Medulla oblongata (tissue), 1 donor: ENCODE results near the gene KCNQ4.

Source experiments
- DNase-seq: peaks from one replicate; pipeline ENCODE4 v3.0.0-alpha.2; 2015; ENCODE audit errors: extremely low spot score

KCNQ4 gene

DNA sequence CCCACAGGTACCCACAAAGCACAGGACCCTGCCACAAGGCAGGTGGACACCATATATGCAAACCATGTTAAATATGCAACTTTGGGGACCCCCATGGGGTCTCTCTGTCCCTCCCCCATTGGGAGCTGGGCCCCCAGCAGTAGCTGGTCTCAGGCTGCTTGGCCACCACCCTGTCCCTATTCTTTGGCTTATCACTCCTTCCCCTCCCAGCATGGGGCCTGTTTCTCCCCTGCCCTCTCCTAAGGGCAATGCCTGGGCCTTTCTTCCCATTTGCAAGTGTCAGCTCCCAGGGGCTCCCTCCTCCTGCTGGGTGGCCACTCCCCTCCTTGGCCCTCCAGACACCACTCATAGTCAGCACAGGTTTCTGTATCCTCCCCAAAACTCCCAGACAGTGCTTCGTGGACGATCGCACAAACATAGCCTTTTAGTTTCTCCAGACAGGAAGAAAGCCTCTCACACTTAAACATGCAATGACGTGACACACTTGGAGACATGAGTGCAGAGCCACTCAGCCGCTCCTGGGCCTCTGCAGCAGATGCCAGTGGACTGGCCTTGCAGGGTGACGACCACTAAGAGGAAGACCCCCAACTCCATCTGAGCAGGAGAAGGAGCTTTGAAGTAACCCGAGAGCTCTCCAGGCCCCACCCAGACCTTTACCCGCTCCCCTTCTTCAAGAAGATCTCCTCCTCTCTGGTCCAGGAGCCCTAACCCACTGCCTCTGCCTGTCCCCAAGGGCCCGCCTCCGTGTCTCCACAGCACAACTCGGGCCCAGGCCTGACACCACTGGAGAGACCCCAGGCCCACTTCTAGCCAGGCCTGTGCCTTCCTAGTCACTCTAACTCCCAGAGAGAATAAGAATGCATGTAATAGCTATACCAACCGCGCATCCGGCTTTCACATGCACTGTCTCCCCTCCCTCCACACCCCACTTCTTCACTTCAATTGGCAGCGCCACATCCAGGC is 55.7 kb downstream of the KCNQ4 start:
- DNase-seq = no peak

GRCh38 chr1:40839943-40840335 is 56.4 kb downstream of the KCNQ4 start:
- DNase-seq = no peak

DNA sequence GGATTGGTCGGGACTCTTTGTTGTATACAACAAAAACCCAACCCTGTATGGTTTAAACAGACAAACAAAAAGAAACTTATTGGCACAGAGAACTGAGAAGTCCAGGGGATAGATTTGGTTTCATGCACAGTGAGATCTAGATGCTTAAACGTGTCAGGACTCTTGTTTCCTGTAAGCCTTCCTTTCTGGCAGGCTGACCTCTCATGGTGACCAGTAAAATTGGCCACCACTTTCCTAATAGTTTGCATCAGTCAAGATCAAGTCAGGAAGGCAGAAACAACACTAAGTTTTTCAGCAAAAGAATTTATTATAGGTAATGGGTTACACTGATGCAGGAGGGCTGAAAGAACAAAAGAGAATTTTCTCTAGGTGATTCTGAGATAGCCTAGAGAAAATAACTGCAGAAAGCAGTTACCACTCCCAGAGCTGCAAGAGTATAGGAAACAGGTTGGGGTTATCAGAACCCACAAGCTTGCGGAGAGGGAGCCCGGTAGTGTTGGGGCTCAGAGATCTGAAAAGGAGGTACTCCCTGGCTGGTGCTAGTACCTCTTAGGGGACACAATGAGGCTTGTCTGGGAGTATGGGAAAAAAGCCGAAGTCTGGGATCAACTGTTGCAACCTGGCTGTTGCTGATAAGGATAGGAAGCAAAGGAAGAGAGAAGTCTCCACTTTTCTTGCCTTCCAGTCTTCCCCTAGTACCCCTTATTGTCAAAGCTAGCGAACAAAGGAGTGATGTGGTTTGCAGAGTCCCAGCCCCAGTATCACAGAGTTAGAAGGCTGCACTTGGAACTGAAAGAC is 57.1 kb downstream of the KCNQ4 start:
- no peak for DNase-seq

DNA sequence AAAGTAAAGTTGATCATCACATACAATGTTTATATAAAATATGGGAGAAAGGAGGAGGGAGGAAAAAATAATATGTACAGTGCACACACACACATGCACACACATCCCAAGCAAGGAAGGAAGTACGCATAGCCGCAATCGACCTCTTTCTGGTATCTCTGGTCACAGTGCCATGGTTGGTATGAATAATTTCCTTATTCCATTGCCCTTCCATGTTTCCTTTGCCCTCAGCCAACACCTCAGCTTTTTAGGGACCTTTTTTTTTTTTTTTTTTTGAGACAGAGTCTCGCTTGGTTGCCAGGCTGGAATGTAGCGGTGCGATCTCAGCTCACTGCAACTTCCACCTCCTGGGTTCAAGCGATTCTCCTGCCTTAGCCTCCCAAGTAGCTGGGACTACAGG is 58.0 kb downstream of the KCNQ4 start:
- no peak for DNase-seq

- DNase-seq = no peak
Measured at GRCh38 chr1:40842207-40842606, 58.6 kb downstream of the KCNQ4 start.

GRCh38 chr1:40842691-40843090 is 59.1 kb downstream of the KCNQ4 start:
- no peak for DNase-seq

DNA sequence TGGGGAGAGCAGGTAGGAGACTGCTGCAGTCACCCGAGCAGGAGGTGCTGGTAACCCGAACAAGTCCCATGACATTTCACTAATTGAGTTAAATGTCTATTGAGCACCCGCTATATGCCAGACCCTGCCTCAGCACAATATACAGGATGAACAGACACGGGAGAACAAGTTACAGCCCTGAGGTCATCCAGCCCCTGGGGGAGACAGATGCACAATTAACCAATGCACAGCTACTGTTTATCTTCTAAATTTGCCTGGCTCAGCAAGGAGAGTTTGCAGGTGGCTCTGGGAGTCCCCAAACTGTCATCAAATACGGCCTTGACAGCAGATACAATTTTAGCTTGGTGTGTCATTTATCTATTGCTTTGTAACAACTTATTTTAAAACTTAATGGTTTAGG is 60.5 kb downstream of the KCNQ4 start:
- DNase-seq = no peak

DNA sequence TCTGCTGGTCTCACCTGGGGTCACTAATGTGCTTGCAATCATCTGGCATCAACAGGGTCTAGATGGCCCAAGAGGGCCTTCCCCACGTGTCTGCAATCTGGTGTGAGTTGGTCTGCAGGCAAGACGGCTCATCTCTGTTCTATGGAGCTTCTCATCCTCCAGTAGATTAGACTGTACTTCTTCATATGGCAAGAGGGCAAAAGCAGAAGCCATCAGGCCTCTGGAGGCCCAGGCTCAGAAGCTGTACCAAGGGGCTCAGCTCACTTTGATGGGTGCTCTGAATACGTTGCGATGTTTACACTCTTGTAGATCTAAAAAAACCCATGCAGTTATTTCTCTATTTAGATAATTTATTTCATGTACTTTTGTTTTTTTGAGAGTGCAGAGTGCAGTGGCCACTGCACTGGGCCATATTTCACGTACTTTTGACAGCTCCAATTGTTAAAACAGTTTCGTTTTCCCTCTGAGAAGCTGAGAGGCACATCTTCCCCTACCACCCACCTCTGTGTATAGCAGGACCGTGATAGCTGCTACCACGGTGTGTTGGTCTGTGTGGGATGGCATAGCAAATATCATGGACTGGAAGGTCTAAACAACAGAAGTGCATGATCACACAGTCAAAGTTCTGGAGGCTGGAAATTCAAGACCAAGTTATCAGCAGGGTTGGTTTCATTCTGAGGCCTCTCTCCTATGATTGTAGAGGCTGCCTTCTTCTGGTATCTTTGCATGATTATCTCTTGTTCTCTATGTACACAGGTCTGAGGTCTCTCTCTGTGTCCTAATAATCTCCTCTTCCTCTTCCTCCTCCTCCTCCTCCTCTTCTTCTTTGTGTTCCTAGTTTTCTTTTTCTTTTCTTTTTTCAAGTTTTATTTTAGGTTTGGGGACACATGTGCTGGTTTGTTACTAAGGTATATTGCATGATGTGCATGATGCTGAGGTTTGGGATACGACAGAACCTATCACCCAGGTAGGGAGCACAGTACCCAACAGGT is 61.6 kb downstream of the KCNQ4 start:
- DNase-seq = no peak

- no peak for DNase-seq
Measured at GRCh38 chr1:40845895-40846294, 62.3 kb downstream of the KCNQ4 start.

- no peak for DNase-seq
Measured at GRCh38 chr1:40847023-40847745, 63.6 kb downstream of the KCNQ4 start.

- peak; percentile 84 for DNase-seq
Measured at GRCh38 chr1:40848530-40849189, 65.1 kb downstream of the KCNQ4 start.

DNA sequence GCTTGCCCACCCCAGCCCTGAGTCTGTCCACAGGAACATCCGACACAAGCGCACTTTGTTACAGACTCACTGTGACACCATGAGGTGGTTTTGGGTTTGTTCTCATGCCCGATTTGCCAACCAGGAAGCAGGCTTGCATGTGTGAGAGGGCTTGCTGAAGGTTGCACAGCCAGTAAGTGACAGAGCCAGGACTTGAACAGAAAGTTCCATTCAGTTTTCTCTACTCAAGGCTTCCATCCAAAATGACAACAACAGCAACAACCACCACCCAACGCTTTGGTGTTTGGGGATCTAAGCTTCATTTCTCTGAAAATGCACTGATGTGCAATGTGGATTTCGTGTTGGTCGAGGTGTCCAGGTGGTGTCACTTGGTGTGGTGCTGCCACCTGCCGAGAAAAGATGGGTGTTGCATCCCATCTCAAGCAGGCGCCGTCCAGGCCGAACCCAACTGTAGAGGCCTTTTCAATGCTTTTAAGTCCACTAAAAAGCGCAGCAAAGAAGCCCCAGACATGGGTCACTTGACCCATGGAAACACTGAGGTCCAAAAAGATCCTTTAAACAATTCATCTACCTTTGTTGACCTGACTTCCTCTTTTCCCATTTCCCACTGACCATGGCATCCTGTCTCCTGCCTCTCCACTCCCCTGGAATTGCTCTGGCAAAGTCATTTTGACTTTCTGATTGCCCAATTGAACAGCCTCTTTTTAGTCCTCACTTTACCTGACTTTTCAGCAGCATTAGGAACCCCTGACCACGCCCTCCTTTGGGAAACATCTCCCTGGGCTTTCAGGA is 66.4 kb downstream of the KCNQ4 start:
- DNase-seq = peak; percentile 88

DNA sequence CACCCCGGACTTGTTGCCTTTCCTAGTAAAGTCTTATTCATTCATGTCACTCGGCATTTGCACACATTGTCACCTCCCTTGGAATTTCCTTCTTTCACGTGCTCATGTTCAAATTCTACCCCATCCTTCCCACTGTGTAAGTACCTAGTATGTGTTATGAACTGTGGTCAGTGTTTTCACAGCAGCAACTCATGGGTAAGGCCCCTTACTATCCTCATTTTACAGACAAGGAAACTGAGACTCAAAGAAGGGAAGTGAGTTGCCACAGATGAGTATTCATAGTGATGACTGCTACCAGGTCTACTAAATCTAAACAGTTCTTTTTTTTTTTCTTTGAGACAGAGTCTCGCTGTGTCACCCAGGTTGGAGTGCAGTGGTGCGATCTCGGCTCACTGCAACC is 68.1 kb downstream of the KCNQ4 start:
- DNase-seq = no peak

- no peak for DNase-seq
Measured at GRCh38 chr1:40853113-40853884, 69.7 kb downstream of the KCNQ4 start.

DNA sequence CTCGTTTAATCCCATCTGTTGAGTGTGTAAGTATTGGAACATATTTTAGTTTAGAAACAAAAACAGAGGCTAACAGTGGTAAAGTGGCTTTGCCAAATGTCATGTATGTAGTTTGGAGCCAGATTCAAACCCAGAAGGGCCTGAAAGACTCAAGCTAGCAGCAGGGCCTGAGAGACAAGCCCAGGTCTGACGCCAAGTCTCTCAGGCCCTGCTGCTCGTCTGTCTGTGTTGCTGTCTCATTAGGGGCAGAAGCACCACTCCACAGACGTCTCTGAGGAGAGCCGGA is 70.2 kb downstream of the KCNQ4 start:
- DNase-seq = no peak

DNA sequence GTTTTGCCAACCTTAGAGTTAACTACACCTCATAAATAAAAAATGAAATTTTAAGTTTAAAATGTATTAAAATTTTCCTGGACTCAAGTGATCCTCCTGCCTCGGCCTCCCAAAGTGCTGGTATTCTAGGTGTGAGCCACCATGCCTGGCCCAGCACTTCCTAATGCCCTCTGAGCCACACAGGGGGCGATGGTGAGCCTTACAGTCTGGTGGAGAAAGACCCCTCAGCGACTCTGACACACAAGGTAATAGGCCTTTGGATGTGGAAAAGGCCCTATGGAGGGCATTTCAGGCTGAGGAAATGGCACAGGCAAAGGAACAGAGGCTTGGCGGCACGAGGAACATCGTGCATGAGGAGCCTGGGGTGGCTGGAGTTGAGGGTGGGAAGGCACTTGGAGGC is 71.9 kb downstream of the KCNQ4 start:
- DNase-seq = no peak

DNA sequence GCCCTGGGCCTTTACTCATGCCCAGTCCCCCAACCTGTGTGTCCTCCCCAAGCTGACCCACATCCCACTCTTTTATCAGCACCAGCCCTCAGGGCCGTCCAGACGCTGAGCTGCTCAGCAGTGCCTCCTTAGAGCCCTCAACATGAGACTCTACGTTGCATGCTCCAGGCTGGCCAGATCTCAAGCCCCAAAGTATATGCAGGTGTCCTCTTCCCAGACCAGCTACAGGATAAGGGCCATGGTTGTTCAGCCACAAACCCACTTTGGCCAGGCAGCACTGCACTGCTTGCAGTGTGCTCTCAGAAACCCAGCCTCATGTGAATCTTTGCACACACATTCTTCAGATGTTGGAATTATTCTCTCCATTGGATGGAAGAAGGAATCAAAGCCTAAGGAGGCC is 72.5 kb downstream of the KCNQ4 start:
- DNase-seq = no peak

DNA sequence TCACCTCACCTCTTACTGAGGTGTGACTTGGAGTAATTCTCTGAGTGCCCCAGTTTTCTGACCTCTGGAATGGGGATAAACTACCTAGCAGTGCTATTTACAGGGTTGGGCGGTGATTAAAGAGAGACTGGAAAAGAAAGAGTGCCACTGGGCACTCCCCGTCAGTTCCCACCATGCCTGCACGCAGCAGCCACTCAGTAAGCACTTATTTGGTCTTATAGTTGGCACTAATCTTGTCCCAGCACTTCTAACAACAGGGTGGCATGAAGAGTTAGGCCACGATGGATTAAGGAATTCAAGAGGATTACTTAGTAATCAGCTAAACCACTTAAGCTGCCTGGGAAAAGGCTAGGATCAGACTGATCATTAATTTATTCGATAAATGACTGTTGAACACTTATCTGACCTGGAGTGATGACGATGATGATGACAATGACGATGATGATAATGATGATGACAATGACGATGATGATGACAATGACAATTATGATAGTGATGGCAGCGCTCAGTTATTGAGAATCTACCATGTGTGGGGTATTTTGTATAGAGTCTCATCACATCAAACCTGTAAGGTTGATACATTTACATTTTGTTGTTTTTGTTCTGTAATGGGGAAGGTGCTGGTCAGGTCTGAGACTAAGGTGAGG is 73.2 kb downstream of the KCNQ4 start:
- no peak for DNase-seq

GRCh38 chr1:40857737-40858136 is 74.2 kb downstream of the KCNQ4 start:
- no peak for DNase-seq
